ENCODE data around the gene CCDC175. TPM values are rescaled to one million over a fixed set of nuclear protein-coding genes. Genes with fewer than 3 reads are reported as not detected.

The CCDC175 gene
- total and polyA plus RNA-seq, 4 donors: not detected

GRCh38 chr14:59481407-59481806, 95.2 kb downstream of the CCDC175 start:
- H3K4me3 ChIP-seq (ENCODE audit: low read depth in 1 of 3, low read length in 3 of 3): no peak overlapping the region
- WGBS: 95% methylated on average over 2 of the region's 2 CpGs
- H3K36me3 ChIP-seq (ENCODE audit: control insufficient read depth in 4 of 4, insufficient read depth in 3 of 4, low read depth in 1 of 4, low read length in 3 of 4): peaks cover 0 to under 1% (median 0%) of the 10 kb centered on the region in 4 donors
- TF ChIP-seq FOXA1 (IDR thresholded peaks at IDR 0.05): no peak
- no peak for TF ChIP-seq TAF1 (conservative IDR thresholded peaks at IDR 0.05)
- no peak for TF ChIP-seq GABPA (IDR thresholded peaks at IDR 0.05 in 1 of 2, conservative IDR thresholded peaks at IDR 0.05 in 1 of 2)
- TF ChIP-seq RXRA (IDR thresholded peaks at IDR 0.05): no peak
- TF ChIP-seq HNF4A (conservative IDR thresholded peaks at IDR 0.05): no peak
- no peak for TF ChIP-seq CTCF (IDR thresholded peaks at IDR 0.05; ENCODE audit: low read depth, low read length, missing input control)
- TF ChIP-seq RAD21 (IDR thresholded peaks at IDR 0.05): no peak
- no peak for TF ChIP-seq EGR1 (IDR thresholded peaks at IDR 0.05; ENCODE audit: low read depth in 2 of 2)
- TF ChIP-seq JUND (IDR thresholded peaks at IDR 0.05): no peak
- no peak for TF ChIP-seq FOXA2 (IDR thresholded peaks at IDR 0.05)
- no peak overlapping the region for H3K9ac ChIP-seq (ENCODE audit: low read depth in 1 of 2, low read length in 2 of 2)
- H3K27me3 ChIP-seq (ENCODE audit: control insufficient read depth in 4 of 4, insufficient read depth in 4 of 4, low read length in 3 of 4): no peaks in the 10 kb centered on the region
- peaks cover 5 to 34% (median 26%) of the 10 kb centered on the region in 4 donors for H3K4me1 ChIP-seq (ENCODE audit: control insufficient read depth in 4 of 4, insufficient read depth in 4 of 4, low read length in 3 of 4)
- no peaks in the 10 kb centered on the region for H3K9me3 ChIP-seq (ENCODE audit: control insufficient read depth in 4 of 4, low read length in 3 of 4)
- no peak for DNase-seq (ENCODE audit: low spot score)
- no peak overlapping the region for H3K27ac ChIP-seq (ENCODE audit: low read depth in 1 of 2, low read length in 2 of 2)

GRCh38 chr14:59480166-59480565, 96.4 kb downstream of the CCDC175 start:
- Histone ChIP-seq H3K4me3 (ENCODE audit: low read depth in 1 of 3, low read length in 3 of 3) (no peak overlapping the region), H3K27ac (ENCODE audit: low read depth in 1 of 2, low read length in 2 of 2) (no peak overlapping the region), H3K36me3 (ENCODE audit: control insufficient read depth in 4 of 4, insufficient read depth in 3 of 4, low read depth in 1 of 4, low read length in 3 of 4) (peaks cover 0 to 10% (median 6%) of the 10 kb centered on the region in 4 donors), H3K27me3 (ENCODE audit: control insufficient read depth in 4 of 4, insufficient read depth in 4 of 4, low read length in 3 of 4) (no peaks in the 10 kb centered on the region), H3K4me1 (ENCODE audit: control insufficient read depth in 4 of 4, insufficient read depth in 4 of 4, low read length in 3 of 4) (peaks cover 2 to 23% (median 21%) of the 10 kb centered on the region in 4 donors), H3K9ac (ENCODE audit: low read depth in 1 of 2, low read length in 2 of 2) (no peak overlapping the region), H3K9me3 (ENCODE audit: control insufficient read depth in 4 of 4, low read length in 3 of 4) (no peaks in the 10 kb centered on the region)
- 58% methylated on average over 1 of the region's 1 CpG for WGBS
- no peak for DNase-seq (ENCODE audit: low spot score)
- TF ChIP-seq RAD21 (IDR thresholded peaks at IDR 0.05) (no peak), SP1 (IDR thresholded peaks at IDR 0.05) (no peak)

- Histone ChIP-seq H3K36me3 (ENCODE audit: control insufficient read depth in 4 of 4, insufficient read depth in 3 of 4, low read depth in 1 of 4, low read length in 3 of 4) (peaks cover 4 to 17% (median 12%) of the 10 kb centered on the region in 4 donors), H3K9ac (ENCODE audit: low read depth in 1 of 2, low read length in 2 of 2) (no peak overlapping the region), H3K4me1 (ENCODE audit: control insufficient read depth in 4 of 4, insufficient read depth in 4 of 4, low read length in 3 of 4) (peaks cover 2 to 20% (median 20%) of the 10 kb centered on the region in 4 donors), H3K4me3 (ENCODE audit: low read depth in 1 of 3, low read length in 3 of 3) (no peak overlapping the region), H3K27ac (ENCODE audit: low read depth in 1 of 2, low read length in 2 of 2) (no peak overlapping the region), H3K9me3 (ENCODE audit: control insufficient read depth in 4 of 4, low read length in 3 of 4) (no peaks in the 10 kb centered on the region), H3K27me3 (ENCODE audit: control insufficient read depth in 4 of 4, insufficient read depth in 4 of 4, low read length in 3 of 4) (no peaks in the 10 kb centered on the region)
- DNase-seq (ENCODE audit: low spot score): no peak
- no peak for TF ChIP-seq GABPA (IDR thresholded peaks at IDR 0.05 in 1 of 2, conservative IDR thresholded peaks at IDR 0.05 in 1 of 2)
- TF ChIP-seq RAD21 (IDR thresholded peaks at IDR 0.05): no peak
- no peak for TF ChIP-seq SP1 (IDR thresholded peaks at IDR 0.05)
- no peak for TF ChIP-seq FOXA1 (IDR thresholded peaks at IDR 0.05)
- TF ChIP-seq ATF3 (IDR thresholded peaks at IDR 0.05): no peak
- TF ChIP-seq MAX (IDR thresholded peaks at IDR 0.05): no peak
- no peak for TF ChIP-seq REST (IDR thresholded peaks at IDR 0.05)
- TF ChIP-seq TAF1 (conservative IDR thresholded peaks at IDR 0.05): no peak
- 96% methylated on average over 3 of the region's 3 CpGs for WGBS
These were observed 98.1 kb downstream of the CCDC175 start for GRCh38 chr14:59478540-59478939.
